Small intestine (tissue), 7 donors: ENCODE data around the gene RAB40C. TPM values are rescaled to one million over a fixed set of nuclear protein-coding genes. Genes with fewer than 3 reads are reported as not detected.
"Not testable (repeated sequence)": the region's sequence is repeated elsewhere in the genome, so short reads cannot be mapped to it uniquely, and the experiment has no call there.

Experiments used
- DNase-seq, 2 donors: peaks; one replicate each; pipeline versions ENCODE4 v3.0.0 to v3.0.0-alpha.2; 2013
- FAIRE-seq: peaks from 2 replicates; lab custom pipeline; 2012; peaks lifted over from hg19 to GRCh38; lab: Jason Lieb, UNC
- H3K27ac ChIP-seq, 3 donors: one replicate each; pipeline ENCODE4 v1.5.1; 2013; ENCODE audit warnings: low read length in 2 of 3, mild to moderate bottlenecking in 2 of 3, control low read depth in 1 of 3, inconsistent platforms in 1 of 3, low read depth in 1 of 3, moderate library complexity in 1 of 3
- H3K27me3 ChIP-seq, 3 donors: one replicate each; pipeline ENCODE4 v1.6.1; 2013; ENCODE audit warnings: low read length in 3 of 3, inconsistent platforms in 1 of 3; ENCODE audit not compliant: control insufficient read depth in 3 of 3, insufficient read depth in 3 of 3
- H3K36me3 ChIP-seq, 3 donors: one replicate each; pipeline ENCODE4 v1.6.1; 2013; ENCODE audit warnings: low read length in 3 of 3, inconsistent platforms in 1 of 3, low read depth in 1 of 3, mild to moderate bottlenecking in 1 of 3, moderate library complexity in 1 of 3; ENCODE audit not compliant: control insufficient read depth in 3 of 3, insufficient read depth in 2 of 3
- H3K4me1 ChIP-seq, 3 donors: one replicate each; pipeline ENCODE4 v1.6.1; 2013; ENCODE audit warnings: low read length in 2 of 3, inconsistent platforms in 1 of 3, low read depth in 1 of 3, mild to moderate bottlenecking in 1 of 3, moderate library complexity in 1 of 3; ENCODE audit not compliant: control insufficient read depth in 3 of 3, insufficient read depth in 2 of 3
- H3K4me3 ChIP-seq, 3 donors: one replicate each; pipeline ENCODE4 v1.5.1; 2013; ENCODE audit warnings: low read length in 3 of 3, control low read depth in 1 of 3, inconsistent platforms in 1 of 3, low read depth in 1 of 3, mild to moderate bottlenecking in 1 of 3, moderate library complexity in 1 of 3
- H3K9me3 ChIP-seq, 2 donors: one replicate each; pipeline ENCODE4 v1.6.1; 2013; ENCODE audit warnings: low read depth in 1 of 2, low read length in 1 of 2; ENCODE audit not compliant: control insufficient read depth in 2 of 2, insufficient read depth in 1 of 2
- WGBS, 3 donors: extraction: QIAGEN DNeasy Blood & Tissue Kit; methylation state at CpG; one replicate each; pipeline ENCODE4 v1.1.7; 2013; 5-methylcytosine and 5-hydroxymethylcytosine counted together
- polyA plus RNA-seq, 4 donors: library from polyadenylated mRNA; stranded (reverse) in 3 of 4; unstranded in 1 of 4; fragments of 200-250 nt in 3 of 4; fragments of 120-200 nt in 1 of 4; gene quantifications; one replicate each; pipeline versions ENCODE4 v1.2.1 to v1.2.3, GENCODE V29; 2013
- donor health status: healthy with polysubstance abuse.
- donor health status: control.
- donor health status: control.
- donor health status: Bipolar disorder and iron deficiency.
- donor health status: healthy.

RAB40C gene
- polyA plus RNA-seq, 4 donors: 28.9 to 49.0 (median 34.6) TPM

- H3K4me3 ChIP-seq: peak overlapping the region in 2 of 3 donors; percentile 1 to 31
- peak overlapping the region; percentile 92 to 94 (median 93) for H3K27ac ChIP-seq
- peaks cover 4 to 41% (median 16%) of the 10 kb centered on the region in 3 donors for H3K4me1 ChIP-seq
- 8 to 76% (median 40%) methylated on average over 16 of the region's 16 CpGs for WGBS, 3 donors
- FAIRE-seq: no peak
- peaks cover 0 to 54% (median 0%) of the 10 kb centered on the region in 3 donors for H3K36me3 ChIP-seq
- no peaks in the 10 kb centered on the region for H3K9me3 ChIP-seq
- H3K27me3 ChIP-seq: no peaks in the 10 kb centered on the region
- DNase-seq: no peak
These were observed 3.9 kb downstream of the RAB40C start for GRCh38 chr16:593807-594206.

- no peak overlapping the region for H3K27ac ChIP-seq
- WGBS, 3 donors: 67 to 86% (median 74%) methylated on average over 18 of the region's 18 CpGs
- FAIRE-seq (no peak), DNase-seq (no peak)
- peaks cover 0 to 65% (median 0%) of the 10 kb centered on the region in 3 donors for H3K36me3 ChIP-seq
- H3K4me3 ChIP-seq: no peak overlapping the region
- no peaks in the 10 kb centered on the region for H3K9me3 ChIP-seq
- peaks cover 4 to 41% (median 16%) of the 10 kb centered on the region in 3 donors for H3K4me1 ChIP-seq
- H3K27me3 ChIP-seq: no peaks in the 10 kb centered on the region
These were observed 5.2 kb downstream of the RAB40C start for GRCh38 chr16:595094-595528.

GRCh38 chr16:595942-596735 lies 6.3 kb downstream of the RAB40C start:
- no peak for FAIRE-seq
- DNase-seq: no peak
- Histone ChIP-seq H3K9me3 (no peaks in the 10 kb centered on the region), H3K4me1 (peaks cover 2 to 35% (median 16%) of the 10 kb centered on the region in 3 donors), H3K27me3 (no peaks in the 10 kb centered on the region), H3K4me3 (no peak overlapping the region), H3K36me3 (peaks cover 0 to 74% (median 0%) of the 10 kb centered on the region in 3 donors), H3K27ac (no peak overlapping the region)
- 64 to 85% (median 79%) methylated on average over 34 of the region's 34 CpGs for WGBS, 3 donors

- H3K27me3 ChIP-seq: no peaks in the 10 kb centered on the region
- peaks cover 2 to 31% (median 16%) of the 10 kb centered on the region in 3 donors for H3K4me1 ChIP-seq
- peaks cover 0 to 78% (median 0%) of the 10 kb centered on the region in 3 donors for H3K36me3 ChIP-seq
- FAIRE-seq (no peak), DNase-seq (peak in 1 of 2 donors; percentile 67)
- no peaks in the 10 kb centered on the region for H3K9me3 ChIP-seq
- 65 to 92% (median 87%) methylated on average over 12 of the region's 12 CpGs for WGBS, 3 donors
- no peak overlapping the region for H3K4me3 ChIP-seq
- H3K27ac ChIP-seq: no peak overlapping the region
These were observed 6.8 kb downstream of the RAB40C start for GRCh38 chr16:596736-597060.

GRCh38 chr16:597655-598054 lies 7.8 kb downstream of the RAB40C start:
- Histone ChIP-seq H3K4me1 (peaks cover 0 to 22% (median 9%) of the 10 kb centered on the region in 3 donors), H3K36me3 (peaks cover 0 to 74% (median 0%) of the 10 kb centered on the region in 3 donors)
- not testable (repeated sequence) for H3K27ac ChIP-seq, H3K27me3 ChIP-seq, H3K4me3 ChIP-seq, H3K9me3 ChIP-seq, DNase-seq, FAIRE-seq
- 92 to 95% (median 95%) methylated on average over 7 of the region's 7 CpGs for WGBS, 3 donors

GRCh38 chr16:598823-599739 lies 9.2 kb downstream of the RAB40C start:
- DNase-seq (peak in 1 of 2 donors; percentile 61), FAIRE-seq (no peak)
- peaks cover 0 to 72% (median 0%) of the 10 kb centered on the region in 3 donors for H3K36me3 ChIP-seq
- no peaks in the 10 kb centered on the region for H3K27me3 ChIP-seq
- WGBS, 3 donors: 89 to 96% (median 89%) methylated on average over 40 to 43 of the region's 43 CpGs
- peak overlapping the region in 1 of 3 donors; percentile 8 for H3K27ac ChIP-seq
- H3K9me3 ChIP-seq: no peaks in the 10 kb centered on the region
- peaks cover 0 to 9% (median 3%) of the 10 kb centered on the region in 3 donors for H3K4me1 ChIP-seq
- H3K4me3 ChIP-seq: no peak overlapping the region

- Histone ChIP-seq H3K27me3 (no peaks in the 10 kb centered on the region), H3K9me3 (peaks cover 0 to 13% of the 10 kb centered on the region in 2 donors), H3K36me3 (peaks cover 0 to 72% (median 0%) of the 10 kb centered on the region in 3 donors), H3K4me1 (no peaks in the 10 kb centered on the region), H3K4me3 (no peak overlapping the region), H3K27ac (no peak overlapping the region)
- peak; percentile 28 to 29 for DNase-seq
- FAIRE-seq: no peak
- 46 to 55% (median 50%) methylated on average over 7 of the region's 7 CpGs for WGBS, 3 donors
These were observed 10.9 kb downstream of the RAB40C start for GRCh38 chr16:600781-601180.

GRCh38 chr16:603933-604332 lies 14.1 kb downstream of the RAB40C start:
- DNase-seq: no peak
- no peak overlapping the region for H3K4me3 ChIP-seq
- no peak for FAIRE-seq
- no peaks in the 10 kb centered on the region for H3K27me3 ChIP-seq
- peaks cover 0 to 57% (median 0%) of the 10 kb centered on the region in 3 donors for H3K36me3 ChIP-seq
- H3K9me3 ChIP-seq: peaks cover 0 to 13% of the 10 kb centered on the region in 2 donors
- no peaks in the 10 kb centered on the region for H3K4me1 ChIP-seq
- WGBS, 3 donors: 75 to 91% (median 83%) methylated on average over 5 of the region's 5 CpGs
- H3K27ac ChIP-seq: no peak overlapping the region
